ENCODE results near the gene KATNBL1. TPM values are rescaled to one million over a fixed set of nuclear protein-coding genes. Genes with fewer than 3 reads are reported as not detected.

Gene KATNBL1
- total and polyA plus RNA-seq, 9 of the 15 experiments (the other 6 are each of a cell fraction or from before 2014, with no cell fraction given): 6.6 to 46.0 (median 24.0) TPM

- TF ChIP-seq ZFP36 (IDR thresholded peaks at IDR 0.05; ENCODE audit: low read depth, low read length, partially characterized antibody) (no peak), HDAC3 (IDR thresholded peaks at IDR 0.05; ENCODE audit: borderline replicate concordance, partially characterized antibody) (no peak), MCM7 (IDR thresholded peaks at IDR 0.05) (no peak), ASH1L (IDR thresholded peaks at IDR 0.05; ENCODE audit: borderline replicate concordance, low read depth, partially characterized antibody) (peak; percentile 67), ZNF324 (CRISPR knock-in tag; IDR thresholded peaks at IDR 0.05) (no peak), ZNF717 (CRISPR knock-in tag; IDR thresholded peaks at IDR 0.05) (no peak), MTA2 (IDR thresholded peaks at IDR 0.05; ENCODE audit: low read depth) (no peak), CBFB (CRISPR knock-in tag; IDR thresholded peaks at IDR 0.05) (no peak), TBL1XR1 (IDR thresholded peaks at IDR 0.05; ENCODE audit: low read length in 2 of 2) (peak; percentile 30 to 93; a peak in 3 of 4 replicates), BACH1 (tag; IDR thresholded peaks at IDR 0.05) (no peak), ZNF398 (CRISPR knock-in tag; IDR thresholded peaks at IDR 0.05) (no peak), TSHZ1 (CRISPR knock-in tag; IDR thresholded peaks at IDR 0.05) (no peak), ZNF778 (CRISPR knock-in tag; IDR thresholded peaks at IDR 0.05) (no peak), ZNF174 (CRISPR knock-in tag; IDR thresholded peaks at IDR 0.05) (no peak), MTA1 (IDR thresholded peaks at IDR 0.05; ENCODE audit: borderline replicate concordance) (peak; percentile 99), HES1 (IDR thresholded peaks at IDR 0.05; ENCODE audit: low read depth) (peak; percentile 42; the same call in 1 of the 2 replicates), ZNF699 (CRISPR knock-in tag; IDR thresholded peaks at IDR 0.05; ENCODE audit: insufficient replicate concordance) (no peak), MTF1 (CRISPR knock-in tag; IDR thresholded peaks at IDR 0.05; ENCODE audit: borderline replicate concordance) (no peak)
Observed at GRCh38 chr15:34101366-34102174, 108.3 kb downstream of the KATNBL1 start, which contains the start of the genes EMC7 and PGBD4 (continued).

Data from K562 (cell line).